A549 (cell line): ENCODE data around the gene FSTL3. TPM values are rescaled to one million over a fixed set of nuclear protein-coding genes. Genes with fewer than 3 reads are reported as not detected.

Experiments used
- ATAC-seq, 2 experiments: fragments of 200-7000 bp in 1 of 2; fragments of >200 bp in 1 of 2; cut with Nextera tagmentation in 1 of 2; cut with Tn5 transposase in 1 of 2; 3 replicates each; pipeline versions ENCODE4 v1.8.0 to v1.9.1; 2018 to 2020; ENCODE audit warnings: mild to moderate bottlenecking in 1 of 2, moderate library complexity in 1 of 2
- CTCF ChIA-PET: fragments of 300-600 bp; sonication (Branson Sonifier 250); formaldehyde crosslinking; extraction: SDS; loops from one replicate; lab custom pipeline; 2021; ENCODE audit warnings: antibody characterized with exemption, inconsistent platforms; lab: Yijun Ruan, JAX
- POLR2A ChIA-PET: fragments of 350-600 bp; formaldehyde crosslinking; extraction: SDS; loops from one replicate; lab custom pipeline; 2021; ENCODE audit warnings: antibody characterized with exemption, inconsistent platforms; lab: Yijun Ruan, JAX
- DNase-seq, 2 experiments: peaks; one replicate each; pipeline versions ENCODE4 v3.0.0 to v3.0.0-alpha.2; 2011 to 2016; ENCODE audit warnings: low read depth in 1 of 2, low spot score in 1 of 2
- FAIRE-seq: peaks from 2 replicates; lab custom pipeline; 2011; peaks lifted over from hg19 to GRCh38; lab: Jason Lieb, UNC
- H3K27ac ChIP-seq, 2 experiments: fragments of >200 bp; sonication (Bioruptor Twin); formaldehyde crosslinking; 3 replicates each; pipeline ENCODE4 v1.5.1; 2016 to 2017
- H3K4me1 ChIP-seq: fragments of >200 bp; sonication (Bioruptor Twin); formaldehyde crosslinking; 3 replicates; pipeline ENCODE4 v1.6.1; 2016
- H3K4me2 ChIP-seq: fragments of >200 bp; sonication (Bioruptor Twin); formaldehyde crosslinking; 3 replicates; pipeline ENCODE4 v1.6.1; 2016
- H3K4me3 ChIP-seq: fragments of >200 bp; sonication (Bioruptor Twin); formaldehyde crosslinking; 3 replicates; pipeline ENCODE4 v1.5.1; 2016
- H3K9me3 ChIP-seq: fragments of >200 bp; sonication (Bioruptor Twin); formaldehyde crosslinking; 3 replicates; pipeline ENCODE4 v1.6.1; 2016
- BHLHE40 ChIP-seq: IDR thresholded peaks from 2 replicates; pipeline ENCODE4 v1.6.1; 2012; ENCODE audit warnings: low read depth, low read length, inconsistent platforms
- CBX8 ChIP-seq: fragments of 200-600 bp; sonication (generic); IDR thresholded peaks from 2 replicates; pipeline ENCODE4 v1.6.1; 2016
- CHD2 ChIP-seq: fragments of 150-350 bp; IDR thresholded peaks from 2 replicates; pipeline ENCODE4 v1.6.1; 2014; ENCODE audit warnings: low read length; ENCODE audit not compliant: partially characterized antibody
- CHD4 ChIP-seq: fragments of 200-600 bp; sonication (generic); IDR thresholded peaks from 2 replicates; pipeline ENCODE4 v1.6.1; 2016; ENCODE audit warnings: antibody characterized with exemption, mild to moderate bottlenecking, borderline replicate concordance
- EHF ChIP-seq: fragments of 250-450 bp; sonication (Bioruptor Pico); IDR thresholded peaks from 2 replicates; pipeline ENCODE4 v1.5.0; 2020; ENCODE audit warnings: mild to moderate bottlenecking
- EP300 ChIP-seq, 2 experiments: fragments of >200 bp; sonication (Bioruptor Twin); formaldehyde crosslinking; IDR thresholded peaks; 2 replicates in 1 of 2; 3 replicates in 1 of 2; pipeline ENCODE4 v1.6.1; 2016 to 2017
- FOSB ChIP-seq: fragments of 250-450 bp; sonication (Bioruptor Pico); IDR thresholded peaks from 2 replicates; pipeline ENCODE4 v1.5.0; 2020; ENCODE audit warnings: mild to moderate bottlenecking, moderate library complexity
- FOSL2 ChIP-seq, 2 experiments: fragments of 450-650 bp in 1 of 2; fragments of >200 bp in 1 of 2; sonication (Bioruptor Twin) in 1 of 2; formaldehyde crosslinking; IDR thresholded peaks; 2 replicates each; pipeline versions ENCODE4 v1.5.0 to v1.6.1; 2016 to 2020; ENCODE audit warnings: mild to moderate bottlenecking in 1 of 2, moderate library complexity in 1 of 2
- HDAC2 ChIP-seq: fragments of 200-600 bp; sonication (generic); IDR thresholded peaks from 2 replicates; pipeline ENCODE4 v1.6.1; 2016
- HOXB13 ChIP-seq: fragments of 250-450 bp; sonication (Bioruptor Pico); IDR thresholded peaks from 2 replicates; pipeline ENCODE4 v1.5.0; 2020; ENCODE audit warnings: low read depth, mild to moderate bottlenecking, moderate library complexity
- JUN ChIP-seq, 2 experiments: fragments of >200 bp; sonication (Bioruptor Twin); formaldehyde crosslinking; IDR thresholded peaks; 2 replicates in 1 of 2; 3 replicates in 1 of 2; pipeline ENCODE4 v1.6.1; 2016 to 2017
- KDM5A ChIP-seq: fragments of 200-600 bp; sonication (generic); IDR thresholded peaks from 2 replicates; pipeline ENCODE4 v1.6.1; 2016; ENCODE audit warnings: antibody characterized with exemption, mild to moderate bottlenecking
- NPAS2 ChIP-seq: fragments of 250-450 bp; sonication (Bioruptor Pico); IDR thresholded peaks from 2 replicates; pipeline ENCODE4 v1.8.0; 2022; ENCODE audit warnings: mild to moderate bottlenecking, moderate library complexity, borderline replicate concordance
- NR3C1 ChIP-seq: fragments of >200 bp; sonication (Bioruptor Twin); formaldehyde crosslinking; IDR thresholded peaks from 3 replicates; pipeline ENCODE4 v1.6.1; 2017
- PHF8 ChIP-seq: fragments of 200-600 bp; sonication (generic); IDR thresholded peaks from 2 replicates; pipeline ENCODE4 v1.6.1; 2016; ENCODE audit warnings: low read depth, mild to moderate bottlenecking, antibody characterized with exemption, moderate library complexity, borderline replicate concordance
- POLR2A ChIP-seq: IDR thresholded peaks from 2 replicates; pipeline ENCODE4 v1.6.1; 2012; ENCODE audit warnings: mild to moderate bottlenecking, low read length
- POLR2AphosphoS2 ChIP-seq: conservative IDR thresholded peaks from 2 replicates; pipeline ENCODE4 v1.6.1; 2012; ENCODE audit warnings: low read length, improper control_type of control experiment, inconsistent platforms
- RNF2 ChIP-seq: fragments of 200-600 bp; sonication (generic); IDR thresholded peaks from 2 replicates; pipeline ENCODE4 v1.6.1; 2016; ENCODE audit warnings: low read depth, mild to moderate bottlenecking, antibody characterized with exemption, moderate library complexity, borderline replicate concordance
- SREBF2 ChIP-seq: fragments of 450-650 bp; IDR thresholded peaks from 2 replicates; pipeline ENCODE4 v1.6.1; 2014; ENCODE audit warnings: mild to moderate bottlenecking, moderate library complexity
- ZFP36 ChIP-seq: fragments of 450-650 bp; IDR thresholded peaks from 2 replicates; pipeline ENCODE4 v1.6.1; 2014; ENCODE audit warnings: borderline replicate concordance; ENCODE audit not compliant: partially characterized antibody
- ZNF302 ChIP-seq: fragments of 250-450 bp; sonication (Bioruptor Pico); IDR thresholded peaks from 2 replicates; pipeline ENCODE4 v1.9.0; 2021; ENCODE audit warnings: inconsistent platforms, mild to moderate bottlenecking, moderate library complexity
- ZSCAN20 ChIP-seq: fragments of 250-450 bp; sonication (Bioruptor Pico); IDR thresholded peaks from 2 replicates; pipeline ENCODE4 v1.8.0; 2022; ENCODE audit warnings: mild to moderate bottlenecking, moderate library complexity
- WGBS: methylation state at CpG from one replicate; pipeline ENCODE4 v1.1.6; 2017; ENCODE audit errors: missing lambda C conversion rate; 5-methylcytosine and 5-hydroxymethylcytosine counted together
- polyA plus RNA-seq, 4 experiments: library from polyadenylated mRNA; depleted of rRNA in 3 of 4; stranded (reverse); fragments of >200 nt; fragmentation: RNase III in 1 of 4; extraction: RNeasy Plus Mini Kit Qiagen cat#74134 plus additional on column Dnase treatment in 1 of 4; gene quantifications; 2 replicates in 3 of 4; 3 replicates in 1 of 4; pipeline ENCODE4 v1.2.3, GENCODE V29; 2011 to 2017
- TF ChIP-seq, protein P1 (sequence below): fragments of >200 bp; sonication (Bioruptor Twin); formaldehyde crosslinking; IDR thresholded peaks from 2 replicates; pipeline ENCODE4 v1.6.1; 2016
- TF ChIP-seq, protein P2 (sequence below): IDR thresholded peaks from 2 replicates; pipeline ENCODE4 v1.6.1; 2012
- TF ChIP-seq, protein P3 (sequence below): fragments of 200-600 bp; sonication (generic); IDR thresholded peaks from 2 replicates; pipeline ENCODE4 v1.6.1; 2016; ENCODE audit warnings: antibody characterized with exemption, mild to moderate bottlenecking, moderate library complexity
- TF ChIP-seq, protein P4 (sequence below): fragments of >200 bp; sonication (Bioruptor Twin); formaldehyde crosslinking; IDR thresholded peaks from 3 replicates; pipeline ENCODE4 v1.6.1; 2016
- TF ChIP-seq, protein P5 (sequence below): IDR thresholded peaks from 2 replicates; pipeline ENCODE4 v1.6.1; 2012; ENCODE audit warnings: low read depth, borderline replicate concordance
- TF ChIP-seq, protein P6 (sequence below): fragments of 250-450 bp; sonication (Bioruptor Pico); IDR thresholded peaks from 2 replicates; pipeline ENCODE4 v1.5.0; 2020; ENCODE audit warnings: low read depth, mild to moderate bottlenecking, moderate library complexity
- TF ChIP-seq, protein P7 (sequence below): fragments of 450-650 bp; IDR thresholded peaks from 2 replicates; pipeline ENCODE4 v1.6.1; 2014; ENCODE audit warnings: antibody characterized with exemption

Gene FSTL3
- polyA plus RNA-seq, 2 of the 4 experiments (the other 2 are of a cell fraction) = 58.1 to 131 TPM

DNA sequence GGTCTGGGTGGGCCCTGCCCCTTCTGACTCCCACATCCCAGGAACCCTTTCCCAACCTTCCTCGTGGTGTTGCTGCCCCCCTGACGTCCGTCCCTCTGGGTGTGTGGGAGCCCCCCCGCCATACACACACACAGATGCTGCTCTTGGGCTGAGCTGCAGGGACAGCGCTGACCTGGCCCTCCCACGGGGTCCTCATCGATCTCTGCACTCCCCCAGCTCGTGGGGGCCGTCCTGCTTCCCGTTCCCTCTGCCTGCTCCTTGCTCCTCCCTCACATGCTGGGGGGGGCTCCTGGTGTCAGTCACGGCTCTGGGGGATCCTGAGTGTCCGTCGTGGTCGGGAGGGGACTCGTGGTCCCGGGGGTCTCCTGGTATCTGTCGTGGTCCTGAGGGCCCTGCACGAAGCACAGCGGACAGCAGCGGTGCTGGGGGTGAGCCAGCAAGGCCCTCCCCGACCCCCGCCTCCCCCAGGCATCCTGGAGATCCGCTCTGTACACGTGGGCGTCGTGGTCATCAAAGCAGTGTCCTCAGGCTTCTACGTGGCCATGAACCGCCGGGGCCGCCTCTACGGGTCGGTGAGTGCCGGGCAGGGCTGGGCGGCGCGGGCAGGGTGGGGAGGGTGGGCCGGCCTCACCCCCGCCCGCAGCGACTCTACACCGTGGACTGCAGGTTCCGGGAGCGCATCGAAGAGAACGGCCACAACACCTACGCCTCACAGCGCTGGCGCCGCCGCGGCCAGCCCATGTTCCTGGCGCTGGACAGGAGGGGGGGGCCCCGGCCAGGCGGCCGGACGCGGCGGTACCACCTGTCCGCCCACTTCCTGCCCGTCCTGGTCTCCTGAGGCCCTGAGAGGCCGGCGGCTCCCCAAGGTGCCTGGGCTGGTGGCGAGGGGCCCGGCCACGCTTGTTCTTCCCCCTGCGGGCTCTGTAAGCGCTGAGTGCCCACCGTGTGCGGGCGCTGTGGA lies 33.1 kb upstream of the FSTL3 start:
- TF ChIP-seq, protein P1, sequence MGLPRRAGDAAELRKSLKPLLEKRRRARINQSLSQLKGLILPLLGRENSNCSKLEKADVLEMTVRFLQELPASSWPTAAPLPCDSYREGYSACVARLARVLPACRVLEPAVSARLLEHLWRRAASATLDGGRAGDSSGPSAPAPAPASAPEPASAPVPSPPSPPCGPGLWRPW = no peak
- TF ChIP-seq JUN (IDR thresholded peaks at IDR 0.05) (no peak), POLR2A (no peak), CBX8 (no peak), HDAC2 (no peak), BHLHE40 (no peak), FOSB (CRISPR knock-in tag) (no peak), SREBF2 (no peak), CHD2 (no peak), EHF (CRISPR knock-in tag) (no peak), KDM5A (no peak), ZSCAN20 (CRISPR knock-in tag) (no peak), ZFP36 (no peak), RNF2 (no peak)
- TF ChIP-seq, protein P2, sequence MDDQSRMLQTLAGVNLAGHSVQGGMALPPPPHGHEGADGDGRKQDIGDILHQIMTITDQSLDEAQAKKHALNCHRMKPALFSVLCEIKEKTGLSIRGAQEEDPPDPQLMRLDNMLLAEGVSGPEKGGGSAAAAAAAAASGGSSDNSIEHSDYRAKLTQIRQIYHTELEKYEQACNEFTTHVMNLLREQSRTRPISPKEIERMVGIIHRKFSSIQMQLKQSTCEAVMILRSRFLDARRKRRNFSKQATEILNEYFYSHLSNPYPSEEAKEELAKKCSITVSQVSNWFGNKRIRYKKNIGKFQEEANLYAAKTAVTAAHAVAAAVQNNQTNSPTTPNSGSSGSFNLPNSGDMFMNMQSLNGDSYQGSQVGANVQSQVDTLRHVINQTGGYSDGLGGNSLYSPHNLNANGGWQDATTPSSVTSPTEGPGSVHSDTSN = no peak
- TF ChIP-seq, protein P3, sequence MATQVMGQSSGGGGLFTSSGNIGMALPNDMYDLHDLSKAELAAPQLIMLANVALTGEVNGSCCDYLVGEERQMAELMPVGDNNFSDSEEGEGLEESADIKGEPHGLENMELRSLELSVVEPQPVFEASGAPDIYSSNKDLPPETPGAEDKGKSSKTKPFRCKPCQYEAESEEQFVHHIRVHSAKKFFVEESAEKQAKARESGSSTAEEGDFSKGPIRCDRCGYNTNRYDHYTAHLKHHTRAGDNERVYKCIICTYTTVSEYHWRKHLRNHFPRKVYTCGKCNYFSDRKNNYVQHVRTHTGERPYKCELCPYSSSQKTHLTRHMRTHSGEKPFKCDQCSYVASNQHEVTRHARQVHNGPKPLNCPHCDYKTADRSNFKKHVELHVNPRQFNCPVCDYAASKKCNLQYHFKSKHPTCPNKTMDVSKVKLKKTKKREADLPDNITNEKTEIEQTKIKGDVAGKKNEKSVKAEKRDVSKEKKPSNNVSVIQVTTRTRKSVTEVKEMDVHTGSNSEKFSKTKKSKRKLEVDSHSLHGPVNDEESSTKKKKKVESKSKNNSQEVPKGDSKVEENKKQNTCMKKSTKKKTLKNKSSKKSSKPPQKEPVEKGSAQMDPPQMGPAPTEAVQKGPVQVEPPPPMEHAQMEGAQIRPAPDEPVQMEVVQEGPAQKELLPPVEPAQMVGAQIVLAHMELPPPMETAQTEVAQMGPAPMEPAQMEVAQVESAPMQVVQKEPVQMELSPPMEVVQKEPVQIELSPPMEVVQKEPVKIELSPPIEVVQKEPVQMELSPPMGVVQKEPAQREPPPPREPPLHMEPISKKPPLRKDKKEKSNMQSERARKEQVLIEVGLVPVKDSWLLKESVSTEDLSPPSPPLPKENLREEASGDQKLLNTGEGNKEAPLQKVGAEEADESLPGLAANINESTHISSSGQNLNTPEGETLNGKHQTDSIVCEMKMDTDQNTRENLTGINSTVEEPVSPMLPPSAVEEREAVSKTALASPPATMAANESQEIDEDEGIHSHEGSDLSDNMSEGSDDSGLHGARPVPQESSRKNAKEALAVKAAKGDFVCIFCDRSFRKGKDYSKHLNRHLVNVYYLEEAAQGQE = no peak
- TF ChIP-seq, protein P4, sequence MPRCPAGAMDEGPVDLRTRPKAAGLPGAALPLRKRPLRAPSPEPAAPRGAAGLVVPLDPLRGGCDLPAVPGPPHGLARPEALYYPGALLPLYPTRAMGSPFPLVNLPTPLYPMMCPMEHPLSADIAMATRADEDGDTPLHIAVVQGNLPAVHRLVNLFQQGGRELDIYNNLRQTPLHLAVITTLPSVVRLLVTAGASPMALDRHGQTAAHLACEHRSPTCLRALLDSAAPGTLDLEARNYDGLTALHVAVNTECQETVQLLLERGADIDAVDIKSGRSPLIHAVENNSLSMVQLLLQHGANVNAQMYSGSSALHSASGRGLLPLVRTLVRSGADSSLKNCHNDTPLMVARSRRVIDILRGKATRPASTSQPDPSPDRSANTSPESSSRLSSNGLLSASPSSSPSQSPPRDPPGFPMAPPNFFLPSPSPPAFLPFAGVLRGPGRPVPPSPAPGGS = no peak
- TF ChIP-seq, protein P5, sequence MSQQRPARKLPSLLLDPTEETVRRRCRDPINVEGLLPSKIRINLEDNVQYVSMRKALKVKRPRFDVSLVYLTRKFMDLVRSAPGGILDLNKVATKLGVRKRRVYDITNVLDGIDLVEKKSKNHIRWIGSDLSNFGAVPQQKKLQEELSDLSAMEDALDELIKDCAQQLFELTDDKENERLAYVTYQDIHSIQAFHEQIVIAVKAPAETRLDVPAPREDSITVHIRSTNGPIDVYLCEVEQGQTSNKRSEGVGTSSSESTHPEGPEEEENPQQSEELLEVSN = no peak
- 90% methylated on average over 9 of the region's 70 CpGs for WGBS
- CTCF ChIA-PET = no interaction called here
- POLR2A ChIA-PET = no interaction called here
- Histone ChIP-seq H3K27ac (no peak overlapping the region), H3K4me1 (peaks cover 6% of the 10 kb centered on the region; the same call in 2 of the 3 replicates), H3K9me3 (no peaks in the 10 kb centered on the region), H3K4me2 (no peak overlapping the region), H3K4me3 (no peak overlapping the region)
- DNase-seq (no peak), FAIRE-seq (no peak), ATAC-seq (no peak)

DNA sequence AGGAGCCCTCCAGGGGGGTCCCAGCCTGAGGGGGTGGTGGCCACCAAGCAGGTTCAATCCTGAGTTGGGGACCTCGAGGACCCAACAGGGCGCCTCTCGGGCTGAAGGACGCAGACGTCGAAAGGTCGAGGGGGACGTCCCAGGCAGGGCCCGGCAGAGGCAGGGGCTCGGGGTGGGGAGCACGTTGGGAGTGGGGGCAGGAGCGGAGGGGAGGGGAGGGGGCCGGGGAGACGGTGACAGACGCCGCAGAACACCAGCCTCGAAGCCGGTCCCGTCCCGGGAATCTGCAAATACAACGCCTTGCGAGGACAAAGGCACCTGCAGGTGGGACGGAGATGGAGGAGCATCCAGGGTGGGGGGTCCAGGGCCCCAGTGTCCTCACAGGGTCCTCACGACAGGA lies 32.5 kb upstream of the FSTL3 start:
- ChIA-PET CTCF (no interaction called here), POLR2A (no interaction called here)
- FAIRE-seq (no peak), ATAC-seq (no peak), DNase-seq (no peak)
- Histone ChIP-seq H3K4me3 (no peak overlapping the region), H3K27ac (no peak overlapping the region), H3K4me1 (peaks cover 5% of the 10 kb centered on the region; the same call in 2 of the 3 replicates), H3K4me2 (no peak overlapping the region), H3K9me3 (no peaks in the 10 kb centered on the region)
- WGBS = 95% methylated on average over 7 of the region's 24 CpGs
- TF ChIP-seq, protein P6, sequence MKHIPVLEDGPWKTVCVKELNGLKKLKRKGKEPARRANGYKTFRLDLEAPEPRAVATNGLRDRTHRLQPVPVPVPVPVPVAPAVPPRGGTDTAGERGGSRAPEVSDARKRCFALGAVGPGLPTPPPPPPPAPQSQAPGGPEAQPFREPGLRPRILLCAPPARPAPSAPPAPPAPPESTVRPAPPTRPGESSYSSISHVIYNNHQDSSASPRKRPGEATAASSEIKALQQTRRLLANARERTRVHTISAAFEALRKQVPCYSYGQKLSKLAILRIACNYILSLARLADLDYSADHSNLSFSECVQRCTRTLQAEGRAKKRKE (CRISPR knock-in tag) = no peak
- no peak for TF ChIP-seq HOXB13 (CRISPR knock-in tag)
- no peak for TF ChIP-seq NR3C1
- no peak for TF ChIP-seq HDAC2
- no peak for TF ChIP-seq CHD4
- TF ChIP-seq NPAS2 (CRISPR knock-in tag) = no peak
- no peak for TF ChIP-seq POLR2AphosphoS2
- no peak for TF ChIP-seq ZSCAN20 (CRISPR knock-in tag)
- TF ChIP-seq PHF8 = no peak
- TF ChIP-seq, protein P7, sequence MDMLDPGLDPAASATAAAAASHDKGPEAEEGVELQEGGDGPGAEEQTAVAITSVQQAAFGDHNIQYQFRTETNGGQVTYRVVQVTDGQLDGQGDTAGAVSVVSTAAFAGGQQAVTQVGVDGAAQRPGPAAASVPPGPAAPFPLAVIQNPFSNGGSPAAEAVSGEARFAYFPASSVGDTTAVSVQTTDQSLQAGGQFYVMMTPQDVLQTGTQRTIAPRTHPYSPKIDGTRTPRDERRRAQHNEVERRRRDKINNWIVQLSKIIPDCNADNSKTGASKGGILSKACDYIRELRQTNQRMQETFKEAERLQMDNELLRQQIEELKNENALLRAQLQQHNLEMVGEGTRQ = no peak
- no peak for TF ChIP-seq FOSL2 (IDR thresholded peaks at IDR 0.05)
- no peak for TF ChIP-seq FOSL2 (CRISPR knock-in tag; IDR thresholded peaks at IDR 0.05)
- no peak for TF ChIP-seq ZNF302 (CRISPR knock-in tag)
- TF ChIP-seq FOSB (CRISPR knock-in tag) = no peak
- no peak for TF ChIP-seq EP300 (IDR thresholded peaks at IDR 0.05)
